ENCODE data around the gene FNDC3A.
"Not testable (repeated sequence)": the region's sequence is repeated elsewhere in the genome, so short reads cannot be mapped to it uniquely, and the experiment has no call there.

FNDC3A gene

GRCh38 chr13:48983331-48983730 is 7.6 kb downstream of the FNDC3A start:
- TF ChIP-seq, protein P1, sequence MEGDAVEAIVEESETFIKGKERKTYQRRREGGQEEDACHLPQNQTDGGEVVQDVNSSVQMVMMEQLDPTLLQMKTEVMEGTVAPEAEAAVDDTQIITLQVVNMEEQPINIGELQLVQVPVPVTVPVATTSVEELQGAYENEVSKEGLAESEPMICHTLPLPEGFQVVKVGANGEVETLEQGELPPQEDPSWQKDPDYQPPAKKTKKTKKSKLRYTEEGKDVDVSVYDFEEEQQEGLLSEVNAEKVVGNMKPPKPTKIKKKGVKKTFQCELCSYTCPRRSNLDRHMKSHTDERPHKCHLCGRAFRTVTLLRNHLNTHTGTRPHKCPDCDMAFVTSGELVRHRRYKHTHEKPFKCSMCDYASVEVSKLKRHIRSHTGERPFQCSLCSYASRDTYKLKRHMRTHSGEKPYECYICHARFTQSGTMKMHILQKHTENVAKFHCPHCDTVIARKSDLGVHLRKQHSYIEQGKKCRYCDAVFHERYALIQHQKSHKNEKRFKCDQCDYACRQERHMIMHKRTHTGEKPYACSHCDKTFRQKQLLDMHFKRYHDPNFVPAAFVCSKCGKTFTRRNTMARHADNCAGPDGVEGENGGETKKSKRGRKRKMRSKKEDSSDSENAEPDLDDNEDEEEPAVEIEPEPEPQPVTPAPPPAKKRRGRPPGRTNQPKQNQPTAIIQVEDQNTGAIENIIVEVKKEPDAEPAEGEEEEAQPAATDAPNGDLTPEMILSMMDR (conservative IDR thresholded peaks at IDR 0.05; ENCODE audit: control insufficient read depth, insufficient read depth, low read depth, low read length) = no peak
- DNase-seq (ENCODE audit: low read depth) = no peak
- H3K4me3 ChIP-seq (ENCODE audit: control insufficient read depth, low read depth, low read length) = no peak overlapping the region

- no peak overlapping the region for H3K4me3 ChIP-seq (ENCODE audit: control insufficient read depth, low read depth, low read length)
- DNase-seq (ENCODE audit: low read depth) = peak; percentile 23
- TF ChIP-seq, protein P1 (conservative IDR thresholded peaks at IDR 0.05; ENCODE audit: control insufficient read depth, insufficient read depth, low read depth, low read length) = no peak
Measured at GRCh38 chr13:48985756-48986155, 10.0 kb downstream of the FNDC3A start.

- H3K4me3 ChIP-seq (ENCODE audit: control insufficient read depth, low read depth, low read length) = no peak overlapping the region
- TF ChIP-seq, protein P1 (conservative IDR thresholded peaks at IDR 0.05; ENCODE audit: control insufficient read depth, insufficient read depth, low read depth, low read length) = no peak
- no peak for DNase-seq (ENCODE audit: low read depth)
Measured at GRCh38 chr13:48990900-48991299, 15.2 kb downstream of the FNDC3A start.

- TF ChIP-seq, protein P1 (conservative IDR thresholded peaks at IDR 0.05; ENCODE audit: control insufficient read depth, insufficient read depth, low read depth, low read length) = no peak
- H3K4me3 ChIP-seq (ENCODE audit: control insufficient read depth, low read depth, low read length) = no peak overlapping the region
- DNase-seq (ENCODE audit: low read depth) = no peak
Measured at GRCh38 chr13:48993150-48993549, 17.4 kb downstream of the FNDC3A start.

- H3K4me3 ChIP-seq (ENCODE audit: control insufficient read depth, low read depth, low read length) = no peak overlapping the region
- TF ChIP-seq, protein P1 (conservative IDR thresholded peaks at IDR 0.05; ENCODE audit: control insufficient read depth, insufficient read depth, low read depth, low read length) = no peak
- DNase-seq (ENCODE audit: low read depth) = peak; percentile 39
Measured at GRCh38 chr13:48994706-48995105, 19.0 kb downstream of the FNDC3A start.

DNA sequence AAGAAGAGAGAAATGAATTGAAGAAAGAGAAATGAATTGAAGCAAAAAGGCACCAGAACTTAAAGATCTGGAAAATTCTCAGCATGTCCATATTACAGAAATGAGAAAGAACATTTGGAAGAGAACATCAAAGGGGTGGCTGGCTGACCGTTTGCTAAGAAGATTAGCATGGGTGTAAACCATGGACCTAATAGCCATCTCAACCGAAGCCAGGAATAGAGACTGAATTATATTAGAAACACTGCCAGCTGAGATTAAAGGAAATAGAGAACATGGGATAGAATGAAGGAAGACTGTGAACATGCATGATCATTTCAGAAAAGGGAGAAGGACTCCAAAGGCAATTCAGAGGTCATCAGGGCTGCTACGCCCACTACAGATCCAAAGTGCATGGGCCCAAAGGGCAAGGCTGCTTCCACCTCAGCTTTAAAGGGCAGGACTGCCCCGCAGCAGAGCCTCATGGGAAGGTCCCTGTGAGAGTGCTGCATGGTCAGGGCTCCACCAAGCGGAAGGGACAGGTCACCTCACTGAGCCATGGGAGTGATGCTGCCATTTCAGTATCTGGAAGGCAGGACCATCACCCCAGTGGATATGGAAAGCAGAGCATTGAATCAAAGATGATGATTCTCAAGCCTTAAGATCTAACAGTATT is 23.1 kb downstream of the FNDC3A start:
- H3K4me3 ChIP-seq (ENCODE audit: control insufficient read depth, low read depth, low read length) = no peak overlapping the region
- TF ChIP-seq, protein P1 (conservative IDR thresholded peaks at IDR 0.05; ENCODE audit: control insufficient read depth, insufficient read depth, low read depth, low read length) = no peak
- no peak for DNase-seq (ENCODE audit: low read depth)

DNA sequence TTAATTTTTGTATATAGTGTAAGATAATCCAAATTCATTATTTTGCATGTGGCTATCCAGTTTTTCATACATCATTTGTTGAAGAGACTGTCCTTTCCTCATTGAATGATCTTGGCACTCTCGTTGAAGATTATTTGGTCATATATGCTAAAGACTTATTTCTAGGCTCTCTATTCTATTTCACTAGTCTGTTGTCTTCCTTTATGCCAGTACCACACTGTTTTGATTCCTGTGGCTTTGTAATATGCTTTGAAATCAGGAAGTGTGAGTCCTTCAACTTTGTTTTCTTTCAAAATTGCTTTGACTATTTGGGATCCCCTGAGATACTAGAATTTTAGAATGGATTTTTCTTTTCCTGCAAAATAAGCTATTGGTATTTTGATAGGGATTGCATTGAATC is 24.5 kb downstream of the FNDC3A start:
- TF ChIP-seq, protein P1 (conservative IDR thresholded peaks at IDR 0.05; ENCODE audit: control insufficient read depth, insufficient read depth, low read depth, low read length) = no peak
- DNase-seq (ENCODE audit: low read depth) = no peak
- no peak overlapping the region for H3K4me3 ChIP-seq (ENCODE audit: control insufficient read depth, low read depth, low read length)

- H3K4me3 ChIP-seq (ENCODE audit: control insufficient read depth, low read depth, low read length) = not testable (repeated sequence)
Measured at GRCh38 chr13:49018986-49019635, 43.4 kb downstream of the FNDC3A start.

More at GRCh38 chr13:49018986-49019635, 43.4 kb downstream of the FNDC3A start:
- not testable (repeated sequence) for DNase-seq (ENCODE audit: low read depth)
